A549 (cell line): ENCODE measurements around the gene NDUFAF2.

Experiments
- CTCF ChIP-seq: fragments of >200 bp; sonication (Bioruptor Twin); formaldehyde crosslinking; IDR thresholded peaks from 3 replicates; pipeline ENCODE4 v1.5.1; 2016
- FOSL2 ChIP-seq, 2 experiments: fragments of 450-650 bp in 1 of 2; fragments of >200 bp in 1 of 2; sonication (Bioruptor Twin) in 1 of 2; formaldehyde crosslinking; IDR thresholded peaks; 2 replicates each; pipeline versions ENCODE4 v1.5.0 to v1.6.1; 2016 to 2020; ENCODE audit warnings: mild to moderate bottlenecking in 1 of 2, moderate library complexity in 1 of 2
- HMGXB4 ChIP-seq: fragments of 250-450 bp; sonication (Bioruptor Pico); IDR thresholded peaks from 2 replicates; pipeline ENCODE4 v1.5.0; 2021; ENCODE audit warnings: mild to moderate bottlenecking, moderate library complexity, borderline replicate concordance
- MAFK ChIP-seq: fragments of 450-650 bp; IDR thresholded peaks from 2 replicates; pipeline ENCODE4 v1.6.1; 2014; ENCODE audit not compliant: partially characterized antibody
- MAZ ChIP-seq: fragments of 150-350 bp; IDR thresholded peaks from 2 replicates; pipeline ENCODE4 v1.6.1; 2014; ENCODE audit warnings: antibody characterized with exemption, low read depth, low read length, borderline replicate concordance
- NPAS2 ChIP-seq: fragments of 250-450 bp; sonication (Bioruptor Pico); IDR thresholded peaks from 2 replicates; pipeline ENCODE4 v1.8.0; 2022; ENCODE audit warnings: mild to moderate bottlenecking, moderate library complexity, borderline replicate concordance
- POLR2AphosphoS2 ChIP-seq: conservative IDR thresholded peaks from 2 replicates; pipeline ENCODE4 v1.6.1; 2012; ENCODE audit warnings: low read length, improper control_type of control experiment, inconsistent platforms
- RFX5 ChIP-seq: fragments of 450-650 bp; IDR thresholded peaks from 2 replicates; pipeline ENCODE4 v1.7.1; 2014; ENCODE audit warnings: antibody characterized with exemption, mild to moderate bottlenecking, moderate library complexity

GRCh38 chr5:61097465-61097864, 152.5 kb downstream of the NDUFAF2 start:
- no peak for TF ChIP-seq POLR2AphosphoS2
- no peak for TF ChIP-seq FOSL2 (IDR thresholded peaks at IDR 0.05)
- TF ChIP-seq FOSL2 (CRISPR knock-in tag; IDR thresholded peaks at IDR 0.05), result no peak
- no peak for TF ChIP-seq MAFK
- TF ChIP-seq HMGXB4 (CRISPR knock-in tag), result no peak
- TF ChIP-seq CTCF, result no peak
- no peak for TF ChIP-seq RFX5
- TF ChIP-seq MAZ, result no peak
- no peak for TF ChIP-seq NPAS2 (CRISPR knock-in tag)
